HepG2 (cell line): ENCODE results near the gene PTMA. TPM values are rescaled to one million over a fixed set of nuclear protein-coding genes. Genes with fewer than 3 reads are reported as not detected.

Experiments
- ATAC-seq: fragments of 200-7000 bp; cut with Tn5 transposase; 3 replicates; pipeline ENCODE4 v1.9.1; 2020; ENCODE audit warnings: mild to moderate bottlenecking, moderate library complexity
- BruUV-seq: library from RNA; stranded (reverse); fragments of 400-500 nt; replicated peaks from 2 replicates; lab custom pipeline; 2021; lab: Mats Ljungman, UMichigan
- CTCF ChIA-PET: fragments of 300-600 bp; formaldehyde crosslinking; extraction: SDS; loops from one replicate; lab custom pipeline; 2021; ENCODE audit warnings: low total read pairs, inconsistent platforms, low intra/inter-chr PET ratio; lab: Yijun Ruan, JAX
- POLR2A ChIA-PET: fragments of 350-600 bp; sonication (Branson Sonifier 250); formaldehyde crosslinking; loops from one replicate; lab custom pipeline; 2020; ENCODE audit warnings: antibody characterized with exemption, inconsistent platforms; lab: Yijun Ruan, JAX
- DNase-seq: peaks from one replicate; pipeline ENCODE4 v3.0.0-alpha.2; 2015; ENCODE audit warnings: low spot score
- FAIRE-seq: peaks from 3 replicates; lab custom pipeline; 2011; peaks lifted over from hg19 to GRCh38; lab: Jason Lieb, UNC
- H2AFZ ChIP-seq: one replicate; pipeline ENCODE4 v1.6.1; 2011; ENCODE audit warnings: low read length, inconsistent platforms
- H3K27ac ChIP-seq: fragments of 300-600 bp; 3 replicates; pipeline ENCODE4 v1.8.0; 2011; ENCODE audit warnings: mixed run types, mild to moderate bottlenecking, mixed read lengths, low read length, inconsistent platforms; ENCODE audit not compliant: insufficient read depth; ENCODE audit errors: extremely low read length
- H3K27me3 ChIP-seq, 2 experiments: fragments of 200-600 bp in 1 of 2; 2 replicates in 1 of 2; 3 replicates in 1 of 2; pipeline versions ENCODE4 v1.6.0 to v1.8.0; 2011; ENCODE audit warnings: low read length in 2 of 2, mild to moderate bottlenecking in 2 of 2, moderate library complexity in 2 of 2, inconsistent platforms in 1 of 2; ENCODE audit not compliant: insufficient read depth in 2 of 2, control insufficient read depth in 1 of 2
- H3K36me3 ChIP-seq, 2 experiments: fragments of 200-600 bp in 1 of 2; replicated peaks in 1 of 2; 2 replicates in 1 of 2; 3 replicates in 1 of 2; pipeline versions ENCODE4 v1.5.1 to v1.8.0; 2011; ENCODE audit warnings: low read length in 2 of 2, inconsistent platforms in 1 of 2; ENCODE audit not compliant: insufficient read depth in 2 of 2, control insufficient read depth in 1 of 2
- H3K4me1 ChIP-seq: 2 replicates; pipeline ENCODE4 v1.5.1; 2012; ENCODE audit warnings: low read length, inconsistent platforms; ENCODE audit not compliant: insufficient read depth
- H3K4me2 ChIP-seq: 2 replicates; pipeline ENCODE4 v1.6.0; 2011; ENCODE audit warnings: low read depth, low read length, inconsistent platforms
- H3K4me3 ChIP-seq, 3 experiments: fragments of 200-600 bp in 1 of 3; sonication (generic), shearing (Covaris generic) in 1 of 3; replicated peaks in 1 of 3; 2 replicates each; pipeline ENCODE4 v1.5.1; 2011 to 2016; ENCODE audit warnings: low read length in 3 of 3, inconsistent platforms in 2 of 3, low read depth in 2 of 3, mild to moderate bottlenecking in 2 of 3, control low read depth in 1 of 3, mixed read lengths in 1 of 3; ENCODE audit not compliant: insufficient read depth in 1 of 3
- H3K79me2 ChIP-seq: one replicate; pipeline ENCODE4 v1.6.1; 2011; ENCODE audit warnings: low read length, inconsistent platforms; ENCODE audit not compliant: insufficient read depth
- H3K9ac ChIP-seq: 2 replicates; pipeline ENCODE4 v1.6.0; 2011; ENCODE audit warnings: mild to moderate bottlenecking, low read depth, low read length, inconsistent platforms; ENCODE audit not compliant: insufficient read depth
- H3K9me3 ChIP-seq: 2 replicates; pipeline ENCODE4 v1.5.1; 2012; ENCODE audit warnings: mild to moderate bottlenecking, low read length
- H4K20me1 ChIP-seq: 2 replicates; pipeline ENCODE4 v1.6.0; 2011; ENCODE audit warnings: inconsistent platforms, mild to moderate bottlenecking, low read length, moderate library complexity; ENCODE audit not compliant: insufficient read depth
- BHLHE40 ChIP-seq: IDR thresholded peaks from 2 replicates; pipeline ENCODE4 v1.6.1; 2011; ENCODE audit warnings: low read length, improper control_type of control experiment
- ELF3 ChIP-seq: IDR thresholded peaks from 2 replicates; pipeline ENCODE4 v1.6.1; 2016; ENCODE audit warnings: missing genetic modification reagents, missing compliant biosample characterization
- NFKB2 ChIP-seq: sonication (generic); formaldehyde crosslinking; IDR thresholded peaks from 2 replicates; pipeline ENCODE4 v1.4.0; 2020; ENCODE audit warnings: missing genetic modification reagents, borderline replicate concordance
- ZNF136 ChIP-seq: sonication (generic); formaldehyde crosslinking; IDR thresholded peaks from 2 replicates; pipeline ENCODE4 v1.8.1; 2022; ENCODE audit warnings: low read depth, mild to moderate bottlenecking, moderate library complexity, missing genetic modification reagents
- ZNF614 ChIP-seq: IDR thresholded peaks from 2 replicates; pipeline ENCODE4 v1.6.1; 2018; ENCODE audit warnings: missing biosample characterization, missing genetic modification reagents, inconsistent platforms, borderline replicate concordance
- ZNF772 ChIP-seq: sonication (generic); formaldehyde crosslinking; IDR thresholded peaks from 2 replicates; pipeline ENCODE4 v1.5.0; 2020; ENCODE audit warnings: mild to moderate bottlenecking, missing genetic modification reagents
- WGBS: methylation state at CpG from one replicate; pipeline ENCODE4 v1.1.6; 2017; ENCODE audit warnings: low lambda C conversion rate; 5-methylcytosine and 5-hydroxymethylcytosine counted together
- in situ Hi-C: cut with HindIII; loops from 2 replicates; pipeline ENCODE4 v1.10.0; 2017; ENCODE audit warnings: low pct_unique_long_range_greater_than_20kb; ENCODE audit not compliant: extremely low pct_ligation_motif_present
- intact Hi-C: fragments of 100-400 bp; cut with micrococcal nuclease; formaldehyde crosslinking; loops from one replicate; pipeline ENCODE4 v1.10.0; 2022; ENCODE audit not compliant: unreplicated experiment
- polyA plus RNA-seq, 8 experiments: library from polyadenylated mRNA; depleted of rRNA in 3 of 8; stranded (reverse) in 7 of 8; unstranded in 1 of 8; fragments of >200 nt; fragmentation: Illumina TruSeq in 4 of 8; extraction: Trizol in 4 of 8; gene quantifications; 2 replicates each; pipeline versions ENCODE4 v1.2.1 to v1.2.3, GENCODE V29; 2011 to 2016; ENCODE audit warnings: low read depth in 4 of 8, missing spikeins in 1 of 8, mixed read lengths in 1 of 8; ENCODE audit not compliant: insufficient read depth in 1 of 8
- total RNA-seq, 5 experiments: library from RNA; depleted of rRNA; stranded (reverse); fragments of >200 nt; fragmentation: Illumina TruSeq; extraction: Trizol; gene quantifications; 2 replicates each; pipeline ENCODE4 v1.2.3, GENCODE V29; 2016; ENCODE audit warnings: low read depth in 1 of 5
- TF ChIP-seq, protein P1 (sequence below): sonication (generic); formaldehyde crosslinking; IDR thresholded peaks from 2 replicates; pipeline ENCODE4 v1.5.0; 2020; ENCODE audit warnings: mild to moderate bottlenecking, missing genetic modification reagents, borderline replicate concordance
- TF ChIP-seq, protein P2 (sequence below): fragments of 450-650 bp; IDR thresholded peaks from 2 replicates; pipeline ENCODE4 v1.6.1; 2017

The PTMA gene
- total and polyA plus RNA-seq, 2 of the 13 experiments (the other 11 are each of a cell fraction or from before 2014, with no cell fraction given): 190 to 1,086 TPM

- no TSS peak for BruUV-seq
- H3K27ac ChIP-seq: peak overlapping the region; percentile 53
- FAIRE-seq: no peak
- H2AFZ ChIP-seq: no peak overlapping the region
- no peak for ATAC-seq
- H3K4me3 ChIP-seq: peak overlapping the region; percentile 83 to 93 (median 89)
- H3K4me2 ChIP-seq: peak overlapping the region; percentile 92
- no peaks in the 10 kb centered on the region for H3K9me3 ChIP-seq
- H4K20me1 ChIP-seq: peaks cover 39% of the 10 kb centered on the region
- intact Hi-C loops (loop anchor here (5.0 kb wide), 1 partner anchor 250 kb away; the partner anchor contains the start of gene NCL), in situ Hi-C loops (loop anchor here (5.0 kb wide), 2 partner anchors 35 to 100 kb away; no protein-coding TSS in a partner anchor)
- CTCF ChIA-PET: interaction anchor here (1.4 to 5.5 kb wide), 3 partner anchors 26 to 35 kb away, joined by 3 to 59 read pairs (median 5); no protein-coding TSS in a partner anchor
- H3K79me2 ChIP-seq: peaks cover 41% of the 10 kb centered on the region
- WGBS: 69% methylated on average over 9 of the region's 9 CpGs
- H3K9ac ChIP-seq: peak overlapping the region; percentile 84
- no peak for DNase-seq
- H3K27me3 ChIP-seq: no peaks in the 10 kb centered on the region
- POLR2A ChIA-PET: interaction anchor here (0.8 to 1.2 kb wide), 2 partner anchors 30 to 34 kb away, joined by 3 to 8 read pairs; no protein-coding TSS in a partner anchor
- H3K4me1 ChIP-seq: peaks cover 60% of the 10 kb centered on the region
- H3K36me3 ChIP-seq: peaks cover 15 to 17% of the 10 kb centered on the region in 2 experiments
- TF ChIP-seq ZNF614 (no peak), ZNF136 (no peak), ZNF772 (CRISPR knock-in tag) (no peak), NFKB2 (CRISPR knock-in tag) (0 out of 2 replicates have a peak, but pooled peaks have one; percentile 30), BHLHE40 (no peak), ELF3 (CRISPR knock-in tag) (no peak)
- TF ChIP-seq, protein P1, sequence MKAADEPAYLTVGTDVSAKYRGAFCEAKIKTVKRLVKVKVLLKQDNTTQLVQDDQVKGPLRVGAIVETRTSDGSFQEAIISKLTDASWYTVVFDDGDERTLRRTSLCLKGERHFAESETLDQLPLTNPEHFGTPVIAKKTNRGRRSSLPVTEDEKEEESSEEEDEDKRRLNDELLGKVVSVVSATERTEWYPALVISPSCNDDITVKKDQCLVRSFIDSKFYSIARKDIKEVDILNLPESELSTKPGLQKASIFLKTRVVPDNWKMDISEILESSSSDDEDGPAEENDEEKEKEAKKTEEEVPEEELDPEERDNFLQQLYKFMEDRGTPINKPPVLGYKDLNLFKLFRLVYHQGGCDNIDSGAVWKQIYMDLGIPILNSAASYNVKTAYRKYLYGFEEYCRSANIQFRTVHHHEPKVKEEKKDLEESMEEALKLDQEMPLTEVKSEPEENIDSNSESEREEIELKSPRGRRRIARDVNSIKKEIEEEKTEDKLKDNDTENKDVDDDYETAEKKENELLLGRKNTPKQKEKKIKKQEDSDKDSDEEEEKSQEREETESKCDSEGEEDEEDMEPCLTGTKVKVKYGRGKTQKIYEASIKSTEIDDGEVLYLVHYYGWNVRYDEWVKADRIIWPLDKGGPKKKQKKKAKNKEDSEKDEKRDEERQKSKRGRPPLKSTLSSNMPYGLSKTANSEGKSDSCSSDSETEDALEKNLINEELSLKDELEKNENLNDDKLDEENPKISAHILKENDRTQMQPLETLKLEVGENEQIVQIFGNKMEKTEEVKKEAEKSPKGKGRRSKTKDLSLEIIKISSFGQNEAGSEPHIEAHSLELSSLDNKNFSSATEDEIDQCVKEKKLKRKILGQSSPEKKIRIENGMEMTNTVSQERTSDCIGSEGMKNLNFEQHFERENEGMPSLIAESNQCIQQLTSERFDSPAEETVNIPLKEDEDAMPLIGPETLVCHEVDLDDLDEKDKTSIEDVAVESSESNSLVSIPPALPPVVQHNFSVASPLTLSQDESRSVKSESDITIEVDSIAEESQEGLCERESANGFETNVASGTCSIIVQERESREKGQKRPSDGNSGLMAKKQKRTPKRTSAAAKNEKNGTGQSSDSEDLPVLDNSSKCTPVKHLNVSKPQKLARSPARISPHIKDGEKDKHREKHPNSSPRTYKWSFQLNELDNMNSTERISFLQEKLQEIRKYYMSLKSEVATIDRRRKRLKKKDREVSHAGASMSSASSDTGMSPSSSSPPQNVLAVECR (CRISPR knock-in tag): no peak
- TF ChIP-seq, protein P2, sequence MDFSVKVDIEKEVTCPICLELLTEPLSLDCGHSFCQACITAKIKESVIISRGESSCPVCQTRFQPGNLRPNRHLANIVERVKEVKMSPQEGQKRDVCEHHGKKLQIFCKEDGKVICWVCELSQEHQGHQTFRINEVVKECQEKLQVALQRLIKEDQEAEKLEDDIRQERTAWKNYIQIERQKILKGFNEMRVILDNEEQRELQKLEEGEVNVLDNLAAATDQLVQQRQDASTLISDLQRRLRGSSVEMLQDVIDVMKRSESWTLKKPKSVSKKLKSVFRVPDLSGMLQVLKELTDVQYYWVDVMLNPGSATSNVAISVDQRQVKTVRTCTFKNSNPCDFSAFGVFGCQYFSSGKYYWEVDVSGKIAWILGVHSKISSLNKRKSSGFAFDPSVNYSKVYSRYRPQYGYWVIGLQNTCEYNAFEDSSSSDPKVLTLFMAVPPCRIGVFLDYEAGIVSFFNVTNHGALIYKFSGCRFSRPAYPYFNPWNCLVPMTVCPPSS: no peak
These were observed 3.5 kb downstream of the PTMA start for GRCh38 chr2:231711677-231712450.
